ENCODE data around the gene OR5H2. TPM values are rescaled to one million over a fixed set of nuclear protein-coding genes. Genes with fewer than 3 reads are reported as not detected.
"Not testable (repeated sequence)": the region's sequence is repeated elsewhere in the genome, so short reads cannot be mapped to it uniquely, and the experiment has no call there.

Gene OR5H2
- not detected in 2 replicates for total RNA-seq

- no peak for DNase-seq (ENCODE audit: low read depth, low spot score)
These were observed at the start of gene OR5H2 for GRCh38 chr3:98282205-98282604. TSS of gene OR5H2 (plus strand) at chr3:98282505. CDS start at chr3:98282903, 398 bp downstream.

- DNase-seq (ENCODE audit: low read depth, low spot score) = no peak
These were observed 48.8 kb upstream of the OR5H2 start for GRCh38 chr3:98233468-98233867.

GRCh38 chr3:98240131-98240530 is 42.2 kb upstream of the OR5H2 start:
- no peak for DNase-seq (ENCODE audit: low read depth, low spot score)

GRCh38 chr3:98242155-98242554 is 40.1 kb upstream of the OR5H2 start:
- no peak for DNase-seq (ENCODE audit: low read depth, low spot score)

GRCh38 chr3:98243843-98244242 is 38.5 kb upstream of the OR5H2 start:
- no peak for DNase-seq (ENCODE audit: low read depth, low spot score)

GRCh38 chr3:98246142-98246541 is 36.2 kb upstream of the OR5H2 start:
- no peak for DNase-seq (ENCODE audit: low read depth, low spot score)

- DNase-seq (ENCODE audit: low read depth, low spot score) = not testable (repeated sequence)
These were observed 26.3 kb upstream of the OR5H2 start for GRCh38 chr3:98256026-98256425.

- DNase-seq (ENCODE audit: low read depth, low spot score) = no peak
These were observed 22.6 kb upstream of the OR5H2 start for GRCh38 chr3:98259707-98260106.

GRCh38 chr3:98262046-98262445 is 20.3 kb upstream of the OR5H2 start:
- DNase-seq (ENCODE audit: low read depth, low spot score) = no peak

GRCh38 chr3:98263944-98264343 is 18.4 kb upstream of the OR5H2 start, which contains the start of gene OR5H6:
TSS of gene OR5H6 (plus strand) at chr3:98264244. CDS start at chr3:98264333, 89 bp downstream.
- DNase-seq (ENCODE audit: low read depth, low spot score) = no peak

- no peak for DNase-seq (ENCODE audit: low read depth, low spot score)
These were observed 12.5 kb upstream of the OR5H2 start for GRCh38 chr3:98269846-98270245.

- DNase-seq (ENCODE audit: low read depth, low spot score) = no peak
These were observed 10.2 kb upstream of the OR5H2 start for GRCh38 chr3:98272126-98272525.

GRCh38 chr3:98274914-98275313 is 7.4 kb upstream of the OR5H2 start:
- DNase-seq (ENCODE audit: low read depth, low spot score) = no peak

GRCh38 chr3:98290916-98291315 is 8.6 kb downstream of the OR5H2 start:
- DNase-seq (ENCODE audit: low read depth, low spot score) = no peak

GRCh38 chr3:98291332-98291957 is 9.1 kb downstream of the OR5H2 start:
- DNase-seq (ENCODE audit: low read depth, low spot score) = no peak

- DNase-seq (ENCODE audit: low read depth, low spot score) = no peak
These were observed 39.8 kb downstream of the OR5H2 start for GRCh38 chr3:98322101-98322500.

GRCh38 chr3:98322686-98323085 is 40.4 kb downstream of the OR5H2 start:
- no peak for DNase-seq (ENCODE audit: low read depth, low spot score)

GRCh38 chr3:98323425-98323824 is 41.1 kb downstream of the OR5H2 start:
- DNase-seq (ENCODE audit: low read depth, low spot score) = no peak

- no peak for DNase-seq (ENCODE audit: low read depth, low spot score)
These were observed 42.8 kb downstream of the OR5H2 start for GRCh38 chr3:98325055-98325454.

GRCh38 chr3:98326105-98326893 is 44.0 kb downstream of the OR5H2 start:
- DNase-seq (ENCODE audit: low read depth, low spot score) = no peak

- DNase-seq (ENCODE audit: low read depth, low spot score) = no peak
These were observed 44.6 kb downstream of the OR5H2 start for GRCh38 chr3:98326945-98327344.

- DNase-seq (ENCODE audit: low read depth, low spot score) = no peak
These were observed 46.6 kb downstream of the OR5H2 start for GRCh38 chr3:98328933-98329332.
